OCI-LY7 (cell line): ENCODE results near the gene ROBO2.

Source experiments
- EZH2phosphoT487 ChIP-seq: fragments of 200-600 bp; sonication (generic); IDR thresholded peaks from 2 replicates; pipeline ENCODE4 v1.6.1; 2018; ENCODE audit warnings: low read depth, borderline replicate concordance, mild to moderate bottlenecking, mixed run types, antibody characterized with exemption, low read length, moderate library complexity, mixed read lengths
- TF ChIP-seq, protein P1 (sequence below): fragments of 200-600 bp; sonication (generic); conservative IDR thresholded peaks from 2 replicates; pipeline ENCODE4 v1.5.1; 2014; ENCODE audit warnings: mild to moderate bottlenecking, antibody characterized with exemption, low read length, moderate library complexity, mixed read lengths

- TF ChIP-seq, protein P1, sequence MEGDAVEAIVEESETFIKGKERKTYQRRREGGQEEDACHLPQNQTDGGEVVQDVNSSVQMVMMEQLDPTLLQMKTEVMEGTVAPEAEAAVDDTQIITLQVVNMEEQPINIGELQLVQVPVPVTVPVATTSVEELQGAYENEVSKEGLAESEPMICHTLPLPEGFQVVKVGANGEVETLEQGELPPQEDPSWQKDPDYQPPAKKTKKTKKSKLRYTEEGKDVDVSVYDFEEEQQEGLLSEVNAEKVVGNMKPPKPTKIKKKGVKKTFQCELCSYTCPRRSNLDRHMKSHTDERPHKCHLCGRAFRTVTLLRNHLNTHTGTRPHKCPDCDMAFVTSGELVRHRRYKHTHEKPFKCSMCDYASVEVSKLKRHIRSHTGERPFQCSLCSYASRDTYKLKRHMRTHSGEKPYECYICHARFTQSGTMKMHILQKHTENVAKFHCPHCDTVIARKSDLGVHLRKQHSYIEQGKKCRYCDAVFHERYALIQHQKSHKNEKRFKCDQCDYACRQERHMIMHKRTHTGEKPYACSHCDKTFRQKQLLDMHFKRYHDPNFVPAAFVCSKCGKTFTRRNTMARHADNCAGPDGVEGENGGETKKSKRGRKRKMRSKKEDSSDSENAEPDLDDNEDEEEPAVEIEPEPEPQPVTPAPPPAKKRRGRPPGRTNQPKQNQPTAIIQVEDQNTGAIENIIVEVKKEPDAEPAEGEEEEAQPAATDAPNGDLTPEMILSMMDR = no peak
- TF ChIP-seq EZH2phosphoT487 = no peak
These were observed 333.7 kb downstream of the ROBO2 start for GRCh38 chr3:77373619-77374018.
